Tibial nerve (tissue), 4 donors: ENCODE measurements around the gene ARMS2.

Experiments
- CTCF ChIP-seq, 5 experiments: fragments of 200-600 bp in 3 of 5; fragments of 450-650 bp in 2 of 5; sonication (generic) in 3 of 5; IDR thresholded peaks; one replicate each; pipeline ENCODE4 v1.5.1; 2016 to 2019; ENCODE audit warnings: antibody characterized with exemption in 5 of 5, mild to moderate bottlenecking in 3 of 5, moderate library complexity in 2 of 5
- EP300 ChIP-seq, 2 donors: sonication (generic); formaldehyde crosslinking; IDR thresholded peaks; one replicate each; pipeline ENCODE4 v1.6.1; 2017; ENCODE audit warnings: antibody characterized with exemption in 2 of 2, mild to moderate bottlenecking in 1 of 2
- POLR2A ChIP-seq, 2 donors: fragments of 450-650 bp; IDR thresholded peaks; one replicate each; pipeline ENCODE4 v1.6.1; 2017; ENCODE audit warnings: antibody characterized with exemption in 2 of 2, mild to moderate bottlenecking in 2 of 2, moderate library complexity in 2 of 2

GRCh38 chr10:122484276-122485060 is 30.0 kb downstream of the ARMS2 start:
- no peak for TF ChIP-seq CTCF (IDR thresholded peaks at IDR 0.05)
- TF ChIP-seq POLR2A (IDR thresholded peaks at IDR 0.05), result no peak
- no peak for TF ChIP-seq EP300 (IDR thresholded peaks at IDR 0.05)
